Stimulated activated naive CD8-positive, alpha-beta T cell treated with anti-CD3 and anti-CD28 coated beads, Interleukin-15, Interleukin-2, amounts not matched to agents 100 ng/mL and 50 ng/mL, for 24 hours (primary cell): ENCODE results near the gene SEC14L3.

Experiments
- H3K27ac Mint-ChIP-seq: one replicate; pipeline ENCODE4 v1.8.0; 2021; ENCODE audit warnings: mild to moderate bottlenecking, mixed read lengths
- H3K27me3 Mint-ChIP-seq: one replicate; pipeline ENCODE4 v1.8.0; 2021; ENCODE audit warnings: mixed read lengths
- H3K36me3 Mint-ChIP-seq: one replicate; pipeline ENCODE4 v1.8.0; 2021; ENCODE audit warnings: low read depth, mixed read lengths
- H3K4me1 Mint-ChIP-seq: one replicate; pipeline ENCODE4 v1.8.0; 2021; ENCODE audit warnings: low read depth, mixed read lengths
- H3K4me3 Mint-ChIP-seq: one replicate; pipeline ENCODE4 v1.8.0; 2021; ENCODE audit warnings: mild to moderate bottlenecking, mixed read lengths
- H3K9me3 Mint-ChIP-seq: one replicate; pipeline ENCODE4 v1.8.0; 2021; ENCODE audit warnings: mixed read lengths

The SEC14L3 gene

DNA sequence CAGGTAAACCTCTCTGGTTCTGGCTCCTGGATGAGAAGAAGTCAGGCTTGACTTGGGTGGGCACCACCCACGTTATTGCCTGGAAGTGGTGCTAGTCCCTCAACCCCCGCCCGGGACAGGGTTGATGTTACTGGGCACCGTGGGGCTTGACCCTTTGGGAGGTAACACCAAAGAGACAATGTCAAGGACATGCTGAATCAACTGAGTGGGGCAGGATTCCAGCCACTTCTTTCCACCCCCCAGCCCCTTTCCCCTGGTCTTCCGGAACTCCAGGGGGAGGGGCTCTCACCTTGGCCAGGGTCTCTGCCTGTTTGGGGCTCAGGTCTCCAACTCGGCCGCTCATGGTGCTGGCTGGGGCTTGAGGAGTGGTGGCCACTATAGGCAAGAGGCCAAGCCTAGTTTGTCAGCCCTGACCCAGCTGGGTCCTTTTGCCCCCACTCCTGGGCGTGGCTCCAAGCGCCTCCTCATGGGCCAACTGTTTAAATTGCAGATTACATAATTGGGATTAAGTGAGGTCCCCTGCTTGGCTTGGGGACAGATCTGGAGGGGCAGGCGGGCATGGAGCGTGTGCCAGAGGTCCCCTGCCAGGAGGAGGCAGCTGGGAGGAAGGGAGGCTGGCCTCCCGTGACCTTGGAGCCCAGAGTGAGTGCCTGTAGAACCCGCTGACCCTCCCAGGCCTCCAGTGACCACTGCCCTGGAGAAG is at the start of gene SEC14L3:
Gene SEC14L3, minus strand, starts transcription at position 402 of the 703 bp plus-strand sequence. Its CDS starts 59 bp downstream, at position 343.
- H3K27ac Mint-ChIP-seq = no peak within 1 kb of the TSS
- peaks cover 12% of the 10 kb centered on the region for H3K27me3 Mint-ChIP-seq
- H3K9me3 Mint-ChIP-seq = no peaks in the 10 kb centered on the region
- no peak within 1 kb of the TSS for H3K4me3 Mint-ChIP-seq
- H3K36me3 Mint-ChIP-seq = no peaks in the 10 kb centered on the region
- no peaks in the 10 kb centered on the region for H3K4me1 Mint-ChIP-seq

DNA sequence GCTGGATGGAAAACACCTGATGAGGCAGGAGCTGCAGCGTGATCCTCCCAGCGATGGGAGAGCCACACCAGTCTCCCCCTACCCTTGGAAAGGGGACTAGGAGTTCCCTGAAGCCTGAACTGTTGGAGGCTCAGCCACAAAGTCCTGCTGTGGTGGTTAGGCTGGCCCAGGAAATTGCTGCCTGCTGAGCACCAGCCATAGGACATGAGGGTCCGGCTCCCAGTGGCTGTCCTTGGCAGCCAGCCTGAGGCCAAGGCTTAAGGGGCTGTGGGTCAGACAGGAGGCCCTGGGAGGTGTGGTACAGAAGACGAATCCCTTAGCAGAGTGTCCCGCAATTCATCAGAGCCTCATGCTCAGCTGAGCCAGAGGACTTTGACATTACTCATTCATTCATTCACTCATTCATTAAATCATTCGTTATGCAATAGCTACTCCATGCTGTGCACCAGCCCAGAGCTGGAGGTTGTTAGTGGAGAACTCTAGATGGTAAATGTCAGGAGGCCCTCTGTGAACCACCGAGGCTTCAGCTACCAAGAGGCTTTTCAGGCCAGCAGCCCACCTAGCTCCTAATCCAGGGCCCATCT is 48.1 kb upstream of the SEC14L3 start:
- Mint-ChIP-seq H3K36me3 (no peaks in the 10 kb centered on the region), H3K27me3 (no peaks in the 10 kb centered on the region), H3K9me3 (no peaks in the 10 kb centered on the region), H3K4me3 (no peak overlapping the region), H3K4me1 (no peaks in the 10 kb centered on the region), H3K27ac (no peak overlapping the region)

DNA sequence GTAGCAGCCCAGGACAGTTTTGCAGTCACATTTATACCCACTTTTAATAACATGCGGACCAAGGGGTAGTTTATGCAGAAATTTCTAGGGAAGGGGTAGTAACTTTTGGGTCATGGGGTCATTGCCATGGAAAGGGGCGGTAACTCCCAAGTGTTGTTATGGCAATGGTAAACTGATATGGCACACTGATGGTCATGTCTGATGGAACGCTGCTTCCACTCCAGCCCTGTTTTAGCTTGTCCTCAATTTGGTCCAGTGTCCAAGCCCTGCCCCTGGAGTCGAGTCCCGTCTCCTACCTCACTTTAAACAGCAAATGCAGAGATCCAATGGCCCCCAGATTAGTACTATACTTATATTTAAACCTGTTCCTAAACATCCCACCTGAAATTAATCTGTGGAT is 44.9 kb upstream of the SEC14L3 start:
- Mint-ChIP-seq H3K36me3 (no peaks in the 10 kb centered on the region), H3K4me3 (no peak overlapping the region), H3K9me3 (no peaks in the 10 kb centered on the region), H3K27me3 (no peaks in the 10 kb centered on the region), H3K27ac (no peak overlapping the region), H3K4me1 (no peaks in the 10 kb centered on the region)

DNA sequence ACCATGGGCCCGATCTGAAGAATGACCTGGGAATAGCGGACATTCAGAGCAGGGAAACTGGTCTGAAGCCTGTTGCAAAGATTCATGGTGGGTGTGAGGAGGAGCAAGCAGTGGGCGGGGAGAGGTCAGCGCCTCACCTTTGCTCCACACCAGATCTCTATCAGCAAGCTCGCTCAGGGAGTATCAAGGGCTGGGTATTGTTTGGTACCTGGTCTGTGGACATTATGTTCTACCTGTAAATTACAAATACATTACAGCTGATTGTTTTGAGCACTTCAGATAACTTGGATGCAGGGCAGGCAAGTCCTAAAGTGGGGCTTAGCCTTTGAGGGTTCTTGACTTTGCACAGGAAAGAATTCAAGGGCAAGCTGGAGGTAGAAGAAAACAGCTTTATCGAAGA is 44.5 kb upstream of the SEC14L3 start:
- Mint-ChIP-seq H3K4me1 (no peaks in the 10 kb centered on the region), H3K9me3 (no peaks in the 10 kb centered on the region), H3K36me3 (no peaks in the 10 kb centered on the region), H3K4me3 (no peak overlapping the region), H3K27me3 (no peaks in the 10 kb centered on the region), H3K27ac (no peak overlapping the region)

DNA sequence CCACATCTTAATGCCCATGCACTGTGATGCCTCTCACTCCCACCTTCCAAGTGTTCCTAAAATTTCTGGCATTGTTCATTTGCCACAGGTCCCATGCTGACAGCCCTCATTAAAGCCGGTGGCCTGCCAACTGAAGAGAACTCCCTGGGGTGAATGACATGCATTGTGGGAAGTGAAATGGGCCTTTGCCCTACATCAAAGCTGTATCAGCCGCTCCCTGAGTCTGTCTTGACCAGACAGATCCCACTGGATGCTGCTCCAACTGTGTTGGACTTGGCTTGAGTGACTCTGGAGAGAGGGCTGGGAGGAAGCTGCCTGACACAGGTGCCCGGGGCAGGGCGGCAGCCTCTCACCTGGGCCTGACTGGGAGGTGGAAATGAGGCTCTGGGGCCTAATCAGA is 42.4 kb upstream of the SEC14L3 start:
- no peaks in the 10 kb centered on the region for H3K4me1 Mint-ChIP-seq
- H3K27me3 Mint-ChIP-seq = no peaks in the 10 kb centered on the region
- no peak overlapping the region for H3K4me3 Mint-ChIP-seq
- H3K36me3 Mint-ChIP-seq = no peaks in the 10 kb centered on the region
- no peak overlapping the region for H3K27ac Mint-ChIP-seq
- no peaks in the 10 kb centered on the region for H3K9me3 Mint-ChIP-seq

DNA sequence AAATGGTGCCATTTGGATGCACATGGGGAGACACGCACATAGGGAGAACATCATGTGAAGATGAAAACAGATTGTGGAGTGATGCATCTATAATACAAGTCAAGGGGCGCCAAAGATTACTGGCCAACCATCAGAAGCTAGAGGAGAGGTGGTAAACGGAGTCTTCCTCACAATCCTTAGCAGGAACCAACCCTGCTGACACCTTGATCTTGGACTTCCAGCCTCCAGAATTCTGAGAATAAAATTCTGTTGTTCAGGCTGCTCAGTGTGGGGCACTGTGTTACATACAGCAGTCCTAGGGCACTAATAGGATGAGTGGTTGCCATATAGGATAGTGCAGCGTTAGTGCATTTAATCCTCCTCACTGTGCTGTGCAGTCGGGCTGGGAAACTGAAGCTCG is 41.6 kb upstream of the SEC14L3 start:
- Mint-ChIP-seq H3K27me3 (no peaks in the 10 kb centered on the region), H3K4me3 (no peak overlapping the region), H3K36me3 (no peaks in the 10 kb centered on the region), H3K27ac (no peak overlapping the region), H3K4me1 (no peaks in the 10 kb centered on the region), H3K9me3 (no peaks in the 10 kb centered on the region)

DNA sequence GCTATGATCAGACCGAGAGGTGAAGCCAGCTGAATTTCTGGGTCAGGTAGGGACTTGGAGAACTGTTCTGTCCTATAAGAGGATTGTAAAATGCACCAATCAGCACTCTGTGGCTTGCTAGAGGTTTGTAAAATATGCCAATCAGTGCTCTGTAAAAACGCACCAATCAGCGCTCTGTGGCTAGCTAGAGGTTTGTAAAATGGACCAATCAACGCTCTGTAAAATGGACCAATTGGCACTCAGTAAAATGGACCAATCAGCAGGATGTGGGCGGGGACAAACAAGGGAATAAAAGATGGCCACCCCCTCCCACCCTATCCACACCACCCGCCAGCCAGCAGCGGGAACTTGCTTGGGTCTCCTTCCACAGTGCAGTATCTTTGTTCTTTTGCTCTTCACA is 40.1 kb upstream of the SEC14L3 start:
- no peaks in the 10 kb centered on the region for H3K9me3 Mint-ChIP-seq
- peaks cover 4% of the 10 kb centered on the region for H3K27me3 Mint-ChIP-seq
- no peak overlapping the region for H3K4me3 Mint-ChIP-seq
- no peaks in the 10 kb centered on the region for H3K36me3 Mint-ChIP-seq
- no peak overlapping the region for H3K27ac Mint-ChIP-seq
- no peaks in the 10 kb centered on the region for H3K4me1 Mint-ChIP-seq

DNA sequence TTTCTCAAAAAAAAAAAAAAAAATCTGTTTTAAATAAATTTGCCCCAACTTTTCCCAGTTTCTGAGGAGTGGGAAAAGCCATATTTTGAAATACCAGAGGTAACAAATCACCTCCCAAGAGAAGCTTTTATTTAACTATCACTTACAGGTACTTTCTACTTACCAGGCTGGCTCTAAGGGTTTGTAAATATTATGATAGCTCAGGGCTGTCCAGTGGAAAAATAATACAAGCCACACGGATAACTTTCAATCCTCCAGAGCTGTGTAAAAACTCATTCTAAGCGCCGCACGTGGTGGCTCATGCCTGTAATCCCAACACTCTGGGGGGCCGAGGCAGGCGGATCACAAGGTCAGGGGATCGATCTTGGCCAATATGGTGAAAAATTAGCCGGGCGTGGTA is 39.3 kb upstream of the SEC14L3 start:
- H3K9me3 Mint-ChIP-seq = no peaks in the 10 kb centered on the region

DNA sequence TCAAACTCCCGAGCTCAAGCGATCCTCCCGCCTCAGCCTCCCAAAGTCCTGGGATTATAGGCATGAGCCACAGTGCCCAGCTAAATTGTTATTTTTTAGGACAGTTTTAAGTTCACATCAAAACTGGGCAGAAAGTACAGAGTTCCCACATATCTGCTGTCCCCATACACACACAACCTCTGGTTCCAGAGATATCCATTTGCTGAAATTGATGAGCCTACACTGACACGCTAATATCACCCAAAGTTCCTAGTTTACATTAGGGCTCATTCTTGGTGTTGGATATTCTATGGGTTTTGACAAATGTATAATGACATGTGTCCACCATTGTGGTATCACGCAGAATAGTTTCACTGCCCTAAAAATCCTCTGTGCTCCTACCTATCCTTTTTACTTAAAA is 36.4 kb upstream of the SEC14L3 start:
- no peak overlapping the region for H3K4me3 Mint-ChIP-seq
- H3K27ac Mint-ChIP-seq = no peak overlapping the region
- H3K4me1 Mint-ChIP-seq = no peaks in the 10 kb centered on the region
- H3K9me3 Mint-ChIP-seq = no peaks in the 10 kb centered on the region
- H3K36me3 Mint-ChIP-seq = no peaks in the 10 kb centered on the region
- H3K27me3 Mint-ChIP-seq = peaks cover 26% of the 10 kb centered on the region

More for the DNA sequence above, 39.3 kb upstream of the SEC14L3 start:
- Mint-ChIP-seq H3K4me1 (no peaks in the 10 kb centered on the region), H3K27ac (no peak overlapping the region), H3K36me3 (no peaks in the 10 kb centered on the region), H3K27me3 (peaks cover 9% of the 10 kb centered on the region), H3K4me3 (no peak overlapping the region)

DNA sequence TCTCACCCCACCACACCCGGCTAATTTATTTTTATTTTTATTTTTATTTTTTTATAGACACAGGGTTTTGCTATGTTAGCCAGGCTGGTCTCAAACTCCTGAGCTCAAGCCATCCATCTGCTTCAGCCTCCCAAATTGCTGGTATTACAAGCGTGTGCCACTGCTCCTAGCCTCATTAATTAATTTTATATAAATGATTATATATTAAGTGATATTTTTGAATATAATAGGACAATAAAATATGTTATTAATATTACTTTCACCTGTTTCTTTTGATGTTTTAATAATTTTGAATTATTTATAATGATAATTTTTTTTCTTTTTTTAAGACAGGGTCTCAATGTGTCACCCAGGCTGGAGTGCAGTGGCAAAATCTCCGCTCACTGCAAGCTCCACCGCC is 35.9 kb upstream of the SEC14L3 start:
- peaks cover 26% of the 10 kb centered on the region for H3K27me3 Mint-ChIP-seq
- H3K36me3 Mint-ChIP-seq = no peaks in the 10 kb centered on the region
- no peaks in the 10 kb centered on the region for H3K9me3 Mint-ChIP-seq
- no peaks in the 10 kb centered on the region for H3K4me1 Mint-ChIP-seq
- H3K27ac Mint-ChIP-seq = no peak overlapping the region
- no peak overlapping the region for H3K4me3 Mint-ChIP-seq

DNA sequence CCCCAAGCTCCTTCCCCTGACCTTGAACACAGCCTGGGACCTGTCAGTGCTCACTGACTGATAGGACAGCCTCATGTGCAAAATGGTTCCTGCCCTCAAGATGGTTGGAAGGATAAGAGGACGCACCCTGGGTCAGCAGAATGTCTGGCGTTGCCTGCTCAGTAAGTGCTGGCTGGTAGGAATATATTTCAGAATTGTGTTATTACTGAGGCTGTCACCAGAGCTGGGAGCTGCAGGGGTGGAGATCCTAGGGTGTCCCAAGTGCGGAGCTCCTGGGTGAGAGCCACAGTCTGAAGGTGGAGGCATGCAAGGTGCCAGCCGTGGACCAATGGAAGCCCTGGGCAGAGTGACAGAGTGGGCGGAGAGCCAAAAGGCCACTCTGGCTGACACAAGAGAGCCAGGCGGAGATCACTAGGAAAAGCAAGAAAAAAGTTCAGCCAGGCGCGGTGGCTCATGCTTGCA is 34.7 kb upstream of the SEC14L3 start:
- Mint-ChIP-seq H3K4me1 (no peaks in the 10 kb centered on the region), H3K4me3 (no peak overlapping the region), H3K27me3 (peaks cover 26% of the 10 kb centered on the region), H3K9me3 (no peaks in the 10 kb centered on the region), H3K27ac (no peak overlapping the region), H3K36me3 (no peaks in the 10 kb centered on the region)

DNA sequence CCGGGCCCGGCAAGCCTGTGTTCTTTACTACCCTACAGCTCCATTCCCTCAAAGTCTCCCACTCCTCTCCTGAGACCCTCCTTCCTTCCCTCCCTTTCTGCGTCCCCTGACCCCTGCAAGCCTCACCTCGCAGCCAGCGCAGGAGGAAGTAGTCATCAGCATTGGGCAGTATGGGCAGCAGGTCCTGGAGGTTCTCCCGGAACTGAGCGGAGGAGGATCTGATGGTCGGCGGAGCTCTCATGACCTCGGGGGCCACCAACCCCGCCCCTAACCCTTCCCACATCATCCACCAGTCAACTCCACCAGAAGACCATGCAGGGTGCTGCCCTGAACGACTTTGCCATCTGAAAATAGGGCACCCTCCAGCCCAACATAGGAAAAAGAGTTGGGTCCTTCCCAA is 31.7 kb upstream of the SEC14L3 start:
- Mint-ChIP-seq H3K4me3 (no peak overlapping the region), H3K9me3 (no peaks in the 10 kb centered on the region), H3K4me1 (no peaks in the 10 kb centered on the region), H3K36me3 (no peaks in the 10 kb centered on the region), H3K27me3 (peaks cover 29% of the 10 kb centered on the region), H3K27ac (no peak overlapping the region)

DNA sequence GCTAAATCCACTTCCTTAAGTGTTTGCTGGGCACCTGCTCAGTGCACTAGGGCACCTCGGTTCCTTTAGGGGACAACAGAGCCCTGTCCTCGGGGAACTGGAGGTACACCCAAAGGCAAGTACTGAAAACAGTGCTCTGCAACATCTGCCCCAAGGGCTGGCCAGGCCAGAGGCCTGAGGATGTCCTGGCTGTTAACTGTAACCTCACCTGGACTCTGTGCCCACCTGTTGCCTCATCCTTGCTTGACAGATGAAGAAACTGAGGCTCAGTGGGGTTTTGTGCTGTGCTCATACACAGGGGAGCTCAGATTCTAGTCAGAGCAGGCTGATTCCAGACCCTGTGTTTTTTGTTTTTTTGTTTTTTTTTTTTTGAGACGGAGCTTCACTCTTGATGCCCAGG is 31.1 kb upstream of the SEC14L3 start:
- Mint-ChIP-seq H3K4me1 (no peaks in the 10 kb centered on the region), H3K36me3 (no peaks in the 10 kb centered on the region), H3K27ac (no peak overlapping the region), H3K27me3 (peaks cover 32% of the 10 kb centered on the region), H3K4me3 (no peak overlapping the region), H3K9me3 (no peaks in the 10 kb centered on the region)

DNA sequence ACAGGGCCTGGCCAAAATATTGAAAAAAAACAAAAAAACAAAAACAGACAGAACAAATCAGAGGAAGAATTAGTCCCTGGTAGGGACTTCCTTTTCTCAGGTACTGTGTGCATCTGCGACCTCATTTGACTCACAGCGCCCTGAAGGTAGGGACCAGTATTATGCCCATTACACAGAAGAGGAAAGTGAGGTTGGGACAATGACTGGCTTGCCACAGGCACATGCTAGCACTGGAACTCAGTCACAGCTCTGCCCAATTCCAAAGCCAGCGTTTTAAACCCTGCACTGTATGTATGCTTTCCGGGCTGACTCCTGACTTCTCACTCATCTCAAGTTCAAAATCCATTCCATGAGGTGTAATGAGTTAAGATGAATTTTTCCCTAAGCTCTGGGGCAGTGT is 30.3 kb upstream of the SEC14L3 start:
- Mint-ChIP-seq H3K27me3 (peaks cover 31% of the 10 kb centered on the region), H3K27ac (no peak overlapping the region), H3K9me3 (no peaks in the 10 kb centered on the region), H3K4me1 (no peaks in the 10 kb centered on the region), H3K36me3 (no peaks in the 10 kb centered on the region), H3K4me3 (no peak overlapping the region)

DNA sequence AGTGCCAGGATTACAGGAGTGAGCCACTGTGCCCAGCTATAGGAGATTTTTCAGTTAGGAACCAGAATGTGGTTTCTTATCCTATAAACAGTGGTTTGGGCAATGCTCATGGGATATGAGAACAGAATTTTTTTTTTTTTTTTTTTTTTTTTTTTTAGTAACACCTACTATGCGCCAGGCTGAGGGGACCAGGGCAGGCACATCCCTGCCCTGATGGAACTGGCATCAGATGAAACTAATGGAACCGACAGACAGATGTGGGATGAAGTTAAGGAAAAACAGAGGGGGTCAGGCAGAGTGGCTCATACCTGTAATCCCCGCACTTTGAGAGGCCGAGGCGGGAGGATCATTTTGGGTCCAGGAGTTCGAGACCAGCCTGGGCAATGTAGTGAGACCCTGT is 28.8 kb upstream of the SEC14L3 start:
- H3K4me1 Mint-ChIP-seq = no peaks in the 10 kb centered on the region
- H3K27me3 Mint-ChIP-seq = peaks cover 23% of the 10 kb centered on the region
- H3K27ac Mint-ChIP-seq = no peak overlapping the region
- H3K9me3 Mint-ChIP-seq = no peaks in the 10 kb centered on the region
- no peak overlapping the region for H3K4me3 Mint-ChIP-seq
- no peaks in the 10 kb centered on the region for H3K36me3 Mint-ChIP-seq
